OCI-LY1 (cell line): ENCODE data around the gene DCTN4.

ENCODE experiments used
- CTCF ChIP-seq: fragments of 200-600 bp; sonication (generic), shearing (Covaris generic); IDR thresholded peaks from 2 replicates; pipeline ENCODE4 v1.5.1; 2017; ENCODE audit warnings: mild to moderate bottlenecking, antibody characterized with exemption, low read length, moderate library complexity, mixed read lengths
- EZH2 ChIP-seq: fragments of 200-600 bp; sonication (generic), shearing (Covaris generic); IDR thresholded peaks from 2 replicates; pipeline ENCODE4 v1.8.0; 2017; ENCODE audit warnings: borderline replicate concordance, mixed run types, mild to moderate bottlenecking, antibody characterized with exemption, low read length, moderate library complexity, mixed read lengths

GRCh38 chr5:150777685-150778084 is 18.9 kb upstream of the DCTN4 start:
- no peak for TF ChIP-seq CTCF
- TF ChIP-seq EZH2, result no peak
